GDM1 (cell line): ENCODE results near the gene ITGAE.

Experiments used
- DNase-seq: peaks from one replicate; lab custom pipeline; 2025; lab: John Stamatoyannopoulos, UW

The ITGAE gene

GRCh38 chr17:3667366-3668278 lies 133.4 kb downstream of the ITGAE start:
- no peak for DNase-seq

DNA sequence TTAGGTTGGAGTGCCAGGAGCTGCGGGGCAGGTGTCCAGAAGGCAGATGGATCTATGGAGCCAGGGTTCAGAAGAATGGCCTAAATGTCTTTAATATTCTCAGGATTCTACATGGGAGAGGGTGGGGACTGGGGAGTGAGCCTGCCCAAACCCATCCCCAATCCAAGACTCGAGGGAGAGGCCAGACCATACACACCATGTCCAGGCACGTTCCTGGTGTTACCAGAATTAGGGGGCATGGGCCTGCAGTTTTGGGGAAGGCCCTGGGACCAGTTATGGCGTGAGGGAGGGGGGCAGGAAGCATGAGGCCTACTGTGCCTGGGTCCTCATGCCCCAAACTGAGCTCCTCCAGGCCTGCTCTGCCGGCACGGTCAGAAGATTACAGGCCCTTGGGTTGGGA lies 134.5 kb downstream of the ITGAE start:
- DNase-seq, result no peak

DNA sequence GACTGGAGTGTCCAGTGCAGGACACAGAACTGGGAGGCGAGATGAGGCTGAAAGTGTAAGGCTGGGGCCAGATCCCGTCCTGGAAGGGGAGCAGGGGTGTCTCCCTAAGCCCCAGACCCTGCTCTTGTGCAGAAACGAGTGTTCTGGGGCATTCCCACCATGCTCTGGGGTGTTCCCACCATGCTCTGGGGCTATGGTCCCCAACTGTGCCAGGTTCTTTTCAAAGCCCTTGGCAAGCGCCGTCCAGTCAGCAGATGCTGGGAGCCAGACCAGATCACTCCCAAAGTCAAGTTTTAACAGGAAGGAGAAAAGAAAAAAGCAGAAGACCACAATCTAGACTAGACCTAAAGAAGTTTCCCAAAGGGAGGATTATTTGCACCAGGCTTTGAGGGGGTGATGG lies 135.2 kb downstream of the ITGAE start:
- DNase-seq, result no peak
